Astrocyte of the hippocampus (primary cell): ENCODE data around the gene ATP5F1E.

ENCODE experiments used
- DNase-seq: peaks from one replicate; pipeline ENCODE4 v3.0.0; 2011; ENCODE audit warnings: low read depth, low spot score

ATP5F1E gene

GRCh38 chr20:59006167-59006863 is 25.8 kb downstream of the ATP5F1E start:
- DNase-seq = no peak

DNA sequence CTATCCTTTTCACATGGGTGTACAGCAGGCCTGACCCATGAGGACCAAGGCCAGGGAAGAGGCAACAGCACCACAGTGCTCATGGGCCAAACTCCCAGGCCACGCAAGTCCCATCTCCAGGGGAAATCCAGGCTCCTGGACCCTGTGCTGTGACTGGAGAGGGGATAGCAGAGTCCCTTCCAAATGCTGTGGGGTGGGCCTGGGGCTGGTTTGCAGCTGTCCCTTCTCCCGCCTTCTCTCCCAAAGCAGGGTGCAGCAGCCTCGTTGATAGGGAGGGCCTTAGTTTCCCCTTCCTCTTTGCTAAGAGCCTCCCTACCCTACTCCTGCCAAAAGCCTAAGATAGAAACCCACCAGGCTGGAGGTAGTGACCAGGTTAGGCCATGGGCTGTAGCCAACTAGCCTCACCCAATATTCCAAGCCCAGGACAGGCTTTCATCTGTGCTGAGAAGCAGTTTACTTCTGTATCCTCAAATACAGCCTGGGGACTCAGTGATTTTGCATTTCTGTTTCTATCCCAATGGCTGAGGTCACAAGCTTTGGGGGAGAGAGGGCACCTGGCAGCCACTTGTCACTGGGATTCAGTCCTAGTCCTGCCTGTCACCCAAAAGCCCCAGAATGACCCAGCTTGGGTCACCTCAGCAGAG is 26.5 kb downstream of the ATP5F1E start:
- DNase-seq = no peak

GRCh38 chr20:59004763-59005522 is 27.2 kb downstream of the ATP5F1E start:
- peak; percentile 48 for DNase-seq

- no peak for DNase-seq
Observed at GRCh38 chr20:59004493-59004762, 27.7 kb downstream of the ATP5F1E start.

- no peak for DNase-seq
Observed at GRCh38 chr20:59003836-59004492, 28.2 kb downstream of the ATP5F1E start.

DNA sequence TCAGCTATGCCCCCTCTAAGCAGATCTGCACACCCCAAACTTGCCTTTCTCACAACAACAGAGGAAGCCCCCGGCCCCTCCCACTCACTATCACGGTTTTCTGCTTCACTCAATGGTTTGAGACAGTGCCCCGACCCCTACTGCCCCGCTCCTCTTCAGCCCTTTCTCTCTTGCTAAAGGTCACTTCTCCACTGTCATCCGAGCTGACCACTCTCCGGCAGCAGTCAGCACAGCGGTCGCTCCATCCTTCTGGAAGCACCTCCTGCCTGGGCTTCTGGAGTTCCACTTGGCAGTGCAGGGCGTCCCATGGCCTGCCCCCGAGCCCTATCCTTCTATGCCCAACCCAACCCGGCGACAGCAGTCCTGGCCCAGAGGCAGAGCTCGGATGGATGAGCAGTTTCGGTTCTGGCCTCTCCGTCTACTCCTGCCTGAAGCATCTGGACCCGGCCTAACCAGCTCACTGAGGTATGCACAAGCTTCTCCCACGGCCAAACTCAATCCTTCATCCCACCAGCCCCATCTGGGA is 29.2 kb downstream of the ATP5F1E start:
- no peak for DNase-seq

DNA sequence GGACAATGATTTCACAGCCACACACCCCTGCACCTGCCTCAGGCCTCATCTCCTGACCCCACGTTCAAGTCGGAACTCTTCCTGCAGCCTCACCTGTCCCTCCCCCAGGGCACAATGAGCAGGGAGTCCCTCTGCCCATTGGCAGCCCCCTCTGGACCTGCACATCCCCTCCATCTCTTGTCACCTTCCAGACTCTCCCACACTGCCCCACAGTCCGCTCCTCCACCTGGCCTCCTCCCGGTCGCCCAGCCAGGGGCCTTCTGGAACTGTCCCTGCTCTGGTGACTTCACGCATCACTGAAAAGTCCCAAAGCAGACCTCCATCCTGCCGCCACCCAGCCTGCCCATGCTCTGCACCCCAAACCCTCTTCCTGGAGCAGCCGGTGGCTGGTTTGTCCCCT is 29.7 kb downstream of the ATP5F1E start:
- DNase-seq = no peak

GRCh38 chr20:59001449-59002171 is 30.5 kb downstream of the ATP5F1E start:
- no peak for DNase-seq

GRCh38 chr20:59001068-59001448 is 31.1 kb downstream of the ATP5F1E start:
- DNase-seq = no peak

DNA sequence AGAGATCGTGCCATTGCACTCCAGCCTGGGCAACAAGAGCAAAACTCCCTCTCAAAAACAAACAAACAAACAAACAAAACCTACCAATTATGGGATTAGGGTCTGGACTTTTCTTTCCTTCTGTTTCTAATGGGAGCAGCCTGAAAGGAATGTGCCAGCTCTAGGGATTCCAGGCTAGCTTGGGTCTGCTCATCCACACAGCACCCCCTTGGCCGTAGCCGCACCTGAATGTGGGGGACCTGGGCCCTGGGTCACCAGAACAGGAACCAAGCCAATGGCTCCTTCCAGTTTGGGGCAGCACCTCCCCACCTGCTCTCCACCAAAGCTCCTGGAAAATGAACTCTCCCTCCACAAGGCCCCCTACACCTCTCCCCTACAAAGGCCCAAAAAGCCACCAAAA is 31.8 kb downstream of the ATP5F1E start:
- DNase-seq = no peak

DNA sequence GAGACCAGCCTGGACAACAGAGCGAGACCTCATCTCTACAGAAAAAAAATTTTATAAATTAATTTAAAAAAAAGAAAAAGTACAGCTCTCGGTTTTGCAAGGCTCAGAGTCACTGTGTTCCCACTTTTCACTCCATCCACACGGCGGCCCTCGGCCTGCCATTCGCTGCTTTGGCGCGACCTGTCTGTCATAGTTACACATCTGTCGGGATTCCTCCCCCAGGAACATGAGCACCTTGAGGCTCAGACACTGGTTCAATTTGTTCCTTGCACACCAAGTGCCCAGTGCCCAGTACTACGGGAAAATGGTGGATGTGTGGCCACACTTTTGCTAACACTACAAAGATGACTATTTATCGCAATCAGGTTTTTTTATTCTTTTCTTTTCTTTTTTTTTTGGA is 33.5 kb downstream of the ATP5F1E start:
- no peak for DNase-seq

DNA sequence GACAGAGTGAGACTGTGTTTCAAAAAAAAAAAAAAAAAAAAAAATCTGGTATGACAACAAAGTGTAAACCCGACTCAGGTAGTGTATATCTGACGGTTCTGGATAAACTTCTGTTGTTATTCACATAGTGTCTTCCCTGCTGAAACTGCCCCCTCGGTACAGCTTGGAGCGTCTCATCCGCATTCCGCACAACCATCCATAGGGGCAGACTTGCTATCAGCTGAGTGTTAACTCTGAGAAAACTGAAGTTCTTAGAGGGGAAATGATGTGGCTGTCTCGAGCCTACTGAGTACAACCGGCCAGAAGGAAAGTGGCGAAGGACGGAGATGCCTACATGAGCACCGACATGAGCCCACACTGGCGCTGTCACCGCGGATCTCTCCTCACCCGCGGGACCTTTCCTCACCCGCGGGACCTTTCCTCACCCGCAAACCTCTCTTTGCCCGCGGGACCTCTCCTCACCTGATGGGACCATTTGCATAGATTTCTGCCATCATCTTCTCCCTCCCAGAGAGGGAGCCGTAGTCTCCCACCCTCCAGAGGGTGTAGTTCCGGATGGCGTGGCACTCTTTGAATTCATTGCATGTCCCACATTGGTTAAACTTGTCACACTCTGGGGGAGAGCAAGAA is 34.9 kb downstream of the ATP5F1E start:
- DNase-seq = no peak

GRCh38 chr20:58996226-58996611 is 35.9 kb downstream of the ATP5F1E start:
- DNase-seq = no peak

DNA sequence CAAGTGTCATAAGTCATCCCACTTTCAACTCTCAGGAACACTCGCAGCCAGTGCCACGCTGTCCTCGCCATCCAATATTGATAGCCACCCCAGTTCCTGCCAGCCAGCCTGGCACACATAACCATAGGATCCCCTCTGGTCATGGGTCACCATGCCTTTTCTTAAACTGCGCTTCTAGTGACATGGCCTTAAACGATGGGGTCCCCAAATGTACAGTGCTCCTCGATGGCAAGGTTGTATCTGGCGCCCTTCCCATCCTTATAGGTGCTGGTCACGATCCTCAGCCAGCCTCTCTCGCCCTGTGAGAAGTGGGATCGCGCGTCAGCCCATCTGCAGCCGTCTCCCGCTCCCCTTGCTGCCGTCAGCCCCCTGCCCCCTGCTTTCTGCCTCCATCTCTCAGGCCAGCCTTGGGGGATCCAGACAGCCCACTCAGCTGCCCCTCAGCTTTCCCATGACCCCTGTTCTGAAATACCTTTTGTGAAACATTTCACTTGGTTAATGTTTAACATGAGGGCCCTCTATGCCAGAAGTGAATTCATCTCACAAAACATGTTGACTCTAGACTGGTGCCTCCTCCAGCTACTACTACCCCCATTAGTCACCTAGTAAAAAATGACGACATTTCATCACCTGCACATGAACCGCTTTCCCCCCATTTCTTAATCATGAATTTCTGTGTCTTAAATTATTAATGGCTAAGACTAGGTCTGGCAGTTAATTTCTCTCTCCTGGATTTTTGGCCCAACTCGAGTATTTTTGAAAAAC is 36.5 kb downstream of the ATP5F1E start:
- no peak for DNase-seq

DNA sequence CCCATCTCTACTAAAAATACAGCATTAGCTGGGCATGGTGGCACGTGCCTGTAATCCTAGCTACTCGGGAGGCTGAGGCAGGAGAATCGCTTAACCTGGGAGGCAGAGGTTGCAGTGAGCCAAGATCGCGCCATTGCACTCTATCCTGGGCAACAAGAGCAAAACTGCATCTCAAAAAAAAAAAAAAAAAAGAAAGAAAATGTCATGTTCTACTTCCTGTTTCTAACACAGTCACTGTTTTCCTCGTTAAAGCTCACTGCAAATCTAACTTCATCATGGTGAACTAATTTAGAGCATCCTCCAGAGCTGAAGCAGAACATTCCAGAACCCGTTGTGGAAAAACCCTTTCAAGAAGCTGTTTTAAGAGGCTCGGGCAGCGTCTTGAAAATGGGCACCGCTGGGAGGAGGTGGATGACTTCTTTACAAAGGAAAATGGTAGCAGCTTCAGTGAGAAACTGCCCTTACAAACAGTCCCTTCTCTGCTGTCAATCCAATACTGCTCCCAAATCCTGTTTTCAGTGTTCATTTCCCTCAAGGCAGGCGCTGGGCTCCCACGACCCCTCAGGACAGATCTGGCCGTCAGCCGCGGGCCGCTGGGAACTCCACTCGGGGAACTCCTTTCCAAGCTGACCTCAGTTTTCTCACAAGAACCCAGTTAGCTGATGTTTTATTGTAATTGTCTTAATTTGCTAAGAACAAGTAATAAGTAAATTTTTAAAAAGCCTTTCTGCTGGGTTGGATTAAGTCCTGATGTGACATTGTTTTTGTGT is 37.6 kb downstream of the ATP5F1E start:
- DNase-seq = no peak

- no peak for DNase-seq
Observed at GRCh38 chr20:58993332-58994248, 38.5 kb downstream of the ATP5F1E start.

DNA sequence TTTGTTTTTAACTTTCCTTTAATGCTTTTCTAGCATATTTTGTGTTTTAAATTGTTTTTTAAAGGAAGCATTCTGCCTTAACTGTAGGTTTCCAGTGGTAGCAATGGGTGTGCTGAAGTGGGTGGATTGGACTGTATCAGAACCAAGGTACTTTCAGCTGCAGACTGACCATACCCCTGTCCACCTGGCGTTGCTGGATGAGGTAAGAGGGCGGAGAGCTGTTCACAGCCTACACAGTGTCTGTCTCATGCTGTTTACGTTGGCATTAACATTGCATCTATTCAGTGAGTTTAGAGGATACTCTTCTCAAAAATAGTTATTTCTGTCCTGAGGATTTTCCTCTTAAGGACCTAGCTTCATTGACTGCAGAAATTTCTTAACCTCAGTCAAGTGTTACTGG is 39.2 kb downstream of the ATP5F1E start:
- no peak for DNase-seq

DNA sequence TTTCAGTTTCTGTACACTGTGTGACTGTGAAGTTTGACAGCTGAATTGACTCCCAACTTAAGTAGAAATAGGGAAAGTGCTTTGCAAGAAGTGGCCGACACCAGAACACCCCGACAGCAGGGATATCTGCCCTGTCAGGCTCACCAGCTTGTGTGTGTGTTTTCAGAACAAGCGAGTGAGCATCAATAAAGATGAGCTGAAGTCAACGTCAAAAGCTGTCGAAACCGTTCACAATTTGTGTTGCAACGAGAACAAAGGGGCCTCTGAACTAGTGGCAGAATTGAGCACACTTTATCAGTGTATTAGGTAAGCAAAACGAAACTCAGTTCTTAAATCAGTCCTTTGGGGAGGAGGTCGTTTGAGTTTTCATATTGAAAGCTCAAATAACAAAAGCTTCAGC is 40.4 kb downstream of the ATP5F1E start:
- DNase-seq = no peak
